ENCODE results near the gene SORCS2.

GRCh38 chr4:7396186-7396910 lies 204.0 kb downstream of the SORCS2 start:
- TF ChIP-seq CTCF (IDR thresholded peaks at IDR 0.05) (no peak), POLR2A (IDR thresholded peaks at IDR 0.05) (no peak)

Measured in Peyer's patch (tissue), 4 donors.